Testis (tissue), 3 donors: ENCODE data around the gene COPA. TPM values are rescaled to one million over a fixed set of nuclear protein-coding genes. Genes with fewer than 3 reads are reported as not detected.

Source experiments
- DNase-seq: peaks from one replicate; pipeline ENCODE4 v3.0.0-alpha.2; 2019
- H3K27ac ChIP-seq, 2 donors: fragments of 200-600 bp; sonication (generic); one replicate each; pipeline ENCODE4 v1.5.1; 2019
- H3K27me3 ChIP-seq: fragments of 200-600 bp; sonication (generic); one replicate; pipeline ENCODE4 v1.5.1; 2019
- H3K36me3 ChIP-seq: fragments of 200-600 bp; sonication (generic); one replicate; pipeline ENCODE4 v1.5.1; 2017; ENCODE audit warnings: low read depth; ENCODE audit errors: missing control alignments
- H3K4me1 ChIP-seq: fragments of 200-600 bp; sonication (generic); one replicate; pipeline ENCODE4 v1.5.1; 2019
- H3K4me3 ChIP-seq, 2 donors: fragments of 200-600 bp; sonication (generic); one replicate each; pipeline ENCODE4 v1.5.1; 2017 to 2019
- H3K9me3 ChIP-seq: fragments of 200-600 bp; sonication (generic); one replicate; pipeline ENCODE4 v1.5.1; 2017
- POLR2A ChIP-seq: fragments of 450-650 bp; IDR thresholded peaks from one replicate; pipeline ENCODE4 v1.6.1; 2017; ENCODE audit warnings: antibody characterized with exemption, mild to moderate bottlenecking, moderate library complexity
- WGBS, 2 donors: methylation state at CpG; one replicate each; pipeline ENCODE4 v1.1.5; 2018; 5-methylcytosine and 5-hydroxymethylcytosine counted together
- intact Hi-C: fragments of 100-400 bp; cut with DNase I; formaldehyde crosslinking; loops from one replicate; pipeline ENCODE4 v1.15.1; 2023; ENCODE audit warnings: low total_unique reads
- polyA plus RNA-seq: library from polyadenylated mRNA; stranded (reverse); fragments of 350-450 nt; fragmentation: Illumina TruSeq; extraction: RNeasy Lipid Tissue Mini Kit (QIAGEN cat#74804); gene quantifications from one replicate; pipeline ENCODE4 v1.2.3, GENCODE V29; 2014; ENCODE audit warnings: low read depth, low replicate concordance; ENCODE audit not compliant: insufficient read depth
- total RNA-seq, 2 donors: library from RNA; depleted of rRNA; stranded (reverse); fragments of >200 nt; gene quantifications; one replicate each; pipeline ENCODE4 v1.2.3, GENCODE V29; 2016
- TF ChIP-seq, protein P1 (sequence below), 3 experiments: fragments of 450-650 bp in 2 of 3; fragments of 200-600 bp in 1 of 3; sonication (generic) in 1 of 3; IDR thresholded peaks; one replicate each; pipeline ENCODE4 v1.5.1; 2016 to 2019; ENCODE audit warnings: antibody characterized with exemption in 3 of 3, mild to moderate bottlenecking in 2 of 3, moderate library complexity in 1 of 3

Gene COPA
- total and polyA plus RNA-seq, 3 donors from 2014 or later: 88.9 to 123 (median 114) TPM

DNA sequence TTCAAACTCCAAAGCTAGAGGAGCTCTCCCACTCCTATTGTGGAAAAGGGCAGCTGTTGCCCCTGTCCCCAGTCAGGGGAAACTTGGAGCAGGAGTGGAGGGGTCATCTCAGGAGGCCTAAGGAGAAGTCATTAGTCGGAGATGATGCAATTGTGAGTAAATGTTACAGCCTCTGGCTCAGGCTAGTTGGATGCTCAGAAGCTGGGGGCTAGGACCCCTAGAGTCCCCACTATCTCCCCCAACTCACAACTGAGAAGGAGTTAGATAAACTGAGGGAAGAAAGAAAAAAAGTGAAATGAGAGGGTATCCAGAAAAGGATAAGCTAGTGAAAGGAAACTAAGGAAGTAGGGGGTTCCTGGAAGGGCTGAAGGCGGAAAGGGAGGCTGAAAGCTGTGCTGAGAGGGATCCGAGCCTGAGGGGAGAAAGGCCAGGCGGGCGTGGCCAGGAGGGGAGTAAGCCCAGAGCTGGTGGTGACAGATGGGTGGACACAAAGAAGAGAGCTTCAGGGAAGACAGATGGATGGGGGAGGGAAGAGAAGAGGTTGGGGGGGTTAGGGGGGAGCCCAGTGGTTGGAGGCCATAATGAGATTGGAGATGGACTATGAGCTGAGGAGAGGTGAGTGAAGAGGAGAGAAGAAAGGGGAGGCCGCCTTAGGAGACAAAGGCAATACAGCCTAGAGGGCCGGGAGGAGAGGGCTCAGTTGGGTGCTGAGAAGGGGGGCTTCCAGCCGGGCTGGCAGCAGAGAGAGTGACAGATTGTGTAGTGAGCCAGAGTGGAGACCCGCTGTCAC is 19.3 kb upstream of the COPA start:
- TF ChIP-seq POLR2A: no peak
- TF ChIP-seq, protein P1, sequence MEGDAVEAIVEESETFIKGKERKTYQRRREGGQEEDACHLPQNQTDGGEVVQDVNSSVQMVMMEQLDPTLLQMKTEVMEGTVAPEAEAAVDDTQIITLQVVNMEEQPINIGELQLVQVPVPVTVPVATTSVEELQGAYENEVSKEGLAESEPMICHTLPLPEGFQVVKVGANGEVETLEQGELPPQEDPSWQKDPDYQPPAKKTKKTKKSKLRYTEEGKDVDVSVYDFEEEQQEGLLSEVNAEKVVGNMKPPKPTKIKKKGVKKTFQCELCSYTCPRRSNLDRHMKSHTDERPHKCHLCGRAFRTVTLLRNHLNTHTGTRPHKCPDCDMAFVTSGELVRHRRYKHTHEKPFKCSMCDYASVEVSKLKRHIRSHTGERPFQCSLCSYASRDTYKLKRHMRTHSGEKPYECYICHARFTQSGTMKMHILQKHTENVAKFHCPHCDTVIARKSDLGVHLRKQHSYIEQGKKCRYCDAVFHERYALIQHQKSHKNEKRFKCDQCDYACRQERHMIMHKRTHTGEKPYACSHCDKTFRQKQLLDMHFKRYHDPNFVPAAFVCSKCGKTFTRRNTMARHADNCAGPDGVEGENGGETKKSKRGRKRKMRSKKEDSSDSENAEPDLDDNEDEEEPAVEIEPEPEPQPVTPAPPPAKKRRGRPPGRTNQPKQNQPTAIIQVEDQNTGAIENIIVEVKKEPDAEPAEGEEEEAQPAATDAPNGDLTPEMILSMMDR (IDR thresholded peaks at IDR 0.05): no peak
- no peak for DNase-seq
- Histone ChIP-seq H3K9me3 (no peaks in the 10 kb centered on the region), H3K4me3 (no peak overlapping the region), H3K4me1 (no peaks in the 10 kb centered on the region), H3K27me3 (no peaks in the 10 kb centered on the region), H3K36me3 (no peaks in the 10 kb centered on the region), H3K27ac (no peak overlapping the region)
- intact Hi-C loops: no loop called here
- 81 to 89% methylated on average over 9 of the region's 9 CpGs for WGBS, 2 donors

DNA sequence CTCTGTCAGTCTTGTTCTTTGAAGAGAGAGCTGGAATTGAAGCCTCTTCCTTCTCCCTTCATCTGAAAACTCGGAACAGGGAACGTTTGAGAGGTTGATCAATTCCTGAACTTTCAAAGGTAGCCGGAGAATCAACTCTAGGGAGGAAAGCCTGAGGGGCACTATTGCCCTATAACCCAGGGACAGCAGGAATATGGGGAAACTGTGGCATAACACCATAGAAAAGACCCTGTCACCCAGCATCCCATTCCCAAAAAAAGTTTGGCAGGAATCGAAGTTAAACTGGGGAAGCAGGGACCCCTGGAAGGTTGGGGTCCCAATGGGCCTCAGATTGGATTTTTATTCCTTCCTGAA is 18.7 kb upstream of the COPA start:
- intact Hi-C loops: no loop called here
- no peak overlapping the region for H3K4me3 ChIP-seq
- no peaks in the 10 kb centered on the region for H3K36me3 ChIP-seq
- WGBS, 2 donors: 75 to 88% methylated on average over 4 of the region's 4 CpGs
- H3K27ac ChIP-seq: no peak overlapping the region
- H3K4me1 ChIP-seq: no peaks in the 10 kb centered on the region
- TF ChIP-seq, protein P1 (IDR thresholded peaks at IDR 0.05): no peak
- TF ChIP-seq POLR2A: no peak
- H3K9me3 ChIP-seq: no peaks in the 10 kb centered on the region
- DNase-seq: no peak
- H3K27me3 ChIP-seq: no peaks in the 10 kb centered on the region

DNA sequence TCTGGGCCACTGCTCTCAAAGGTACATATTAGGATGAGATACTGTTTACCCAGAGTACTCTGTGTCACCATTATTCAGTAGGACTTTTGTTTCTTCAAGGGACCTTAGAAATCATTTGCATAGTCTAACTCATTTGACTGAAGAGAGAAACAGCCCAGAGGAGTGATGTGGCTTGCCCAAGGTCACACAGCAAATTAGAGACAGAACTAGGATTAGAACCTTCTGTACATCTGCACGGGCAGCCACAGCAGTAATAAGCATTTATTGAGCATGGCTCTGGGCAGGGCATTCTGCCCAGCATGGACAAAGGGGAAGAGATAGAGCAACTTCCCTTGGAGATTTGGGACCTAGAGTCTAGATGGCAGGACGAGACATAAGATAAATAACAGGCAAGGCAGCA is 18.1 kb upstream of the COPA start:
- WGBS, 2 donors: 71 to 74% methylated on average over 2 of the region's 2 CpGs
- intact Hi-C loops: no loop called here

GRCh38 chr1:160360227-160360695 is 17.2 kb upstream of the COPA start:
- Histone ChIP-seq H3K27me3 (no peaks in the 10 kb centered on the region), H3K4me3 (no peak overlapping the region), H3K9me3 (no peaks in the 10 kb centered on the region), H3K36me3 (no peaks in the 10 kb centered on the region), H3K4me1 (no peaks in the 10 kb centered on the region), H3K27ac (no peak overlapping the region)
- no peak for TF ChIP-seq POLR2A
- TF ChIP-seq, protein P1 (IDR thresholded peaks at IDR 0.05): no peak
- intact Hi-C loops: no loop called here
- 78 to 88% methylated on average over 6 to 8 of the region's 8 CpGs for WGBS, 2 donors
- no peak for DNase-seq

More for the DNA sequence above, 18.1 kb upstream of the COPA start:
- DNase-seq: no peak
- H3K27ac ChIP-seq: no peak overlapping the region
- no peak overlapping the region for H3K4me3 ChIP-seq
- H3K9me3 ChIP-seq: no peaks in the 10 kb centered on the region
- no peaks in the 10 kb centered on the region for H3K27me3 ChIP-seq
- no peaks in the 10 kb centered on the region for H3K36me3 ChIP-seq
- no peaks in the 10 kb centered on the region for H3K4me1 ChIP-seq
- TF ChIP-seq, protein P1 (IDR thresholded peaks at IDR 0.05): no peak
- no peak for TF ChIP-seq POLR2A
